GM23338 (cell line): ENCODE measurements around the gene RIPK1. TPM values are rescaled to one million over a fixed set of nuclear protein-coding genes. Genes with fewer than 3 reads are reported as not detected.
"Not testable (repeated sequence)": the region's sequence is repeated elsewhere in the genome, so short reads cannot be mapped to it uniquely, and the experiment has no call there.

Experiments
- ATAC-seq: fragments of 200-7000 bp; cut with Tn5 transposase; 3 replicates; pipeline ENCODE4 v1.9.1; 2020
- DNase-seq: peaks from one replicate; pipeline ENCODE4 v3.0.0-alpha.2; 2015; ENCODE audit warnings: low spot score
- H2AFZ ChIP-seq: fragments of 200-600 bp; sonication (generic); 2 replicates; pipeline ENCODE4 v1.8.0; 2016; ENCODE audit warnings: antibody characterized with exemption, mild to moderate bottlenecking, moderate library complexity
- H3F3A ChIP-seq: fragments of 200-600 bp; sonication (generic); replicated peaks from 2 replicates; pipeline ENCODE4 v1.8.0; 2017; ENCODE audit warnings: antibody characterized with exemption, mixed run types, low read depth
- H3K27ac ChIP-seq: fragments of 200-600 bp; sonication (generic); 2 replicates; pipeline ENCODE4 v1.6.1; 2016; ENCODE audit warnings: low read depth
- H3K27me3 ChIP-seq: fragments of 200-600 bp; sonication (generic); 2 replicates; pipeline ENCODE4 v1.8.0; 2016; ENCODE audit warnings: mild to moderate bottlenecking, mixed run types, moderate library complexity; ENCODE audit not compliant: insufficient read depth
- H3K36me3 ChIP-seq: fragments of 200-600 bp; sonication (generic); 2 replicates; pipeline ENCODE4 v1.8.0; 2016; ENCODE audit warnings: mild to moderate bottlenecking; ENCODE audit not compliant: insufficient read depth
- H3K4me1 ChIP-seq: fragments of 200-600 bp; sonication (generic); 2 replicates; pipeline ENCODE4 v1.8.0; 2016; ENCODE audit warnings: mild to moderate bottlenecking, moderate library complexity; ENCODE audit not compliant: insufficient read depth
- H3K4me2 ChIP-seq: fragments of 200-600 bp; sonication (generic); 2 replicates; pipeline ENCODE4 v1.7.1; 2017; ENCODE audit warnings: mixed run types
- H3K4me3 ChIP-seq: fragments of 200-600 bp; sonication (generic); 2 replicates; pipeline ENCODE4 v1.6.1; 2016; ENCODE audit warnings: mixed run types
- H3K79me2 ChIP-seq: fragments of 200-600 bp; sonication (generic); replicated peaks from 2 replicates; pipeline ENCODE4 v1.8.0; 2017; ENCODE audit warnings: mild to moderate bottlenecking; ENCODE audit not compliant: insufficient read depth
- H3K9me2 ChIP-seq: fragments of 200-600 bp; sonication (generic); 2 replicates; pipeline ENCODE4 v1.8.0; 2017; ENCODE audit not compliant: insufficient read depth
- H4K20me1 ChIP-seq: fragments of 200-600 bp; sonication (generic); replicated peaks from 2 replicates; pipeline ENCODE4 v1.8.0; 2017; ENCODE audit warnings: mild to moderate bottlenecking; ENCODE audit not compliant: insufficient read depth
- H3K27ac Mint-ChIP-seq: 2 replicates; pipeline ENCODE4 v1.8.0; 2020; ENCODE audit warnings: inconsistent platforms, mild to moderate bottlenecking, moderate library complexity, mixed read lengths
- H3K27me3 Mint-ChIP-seq: 3 replicates; pipeline ENCODE4 v1.8.0; 2022; ENCODE audit warnings: low read depth, mild to moderate bottlenecking, moderate library complexity, mixed read lengths, inconsistent platforms; ENCODE audit not compliant: insufficient read depth, poor library complexity
- H3K36me3 Mint-ChIP-seq: 3 replicates; pipeline ENCODE4 v1.8.0; 2021; ENCODE audit warnings: low read depth, mild to moderate bottlenecking, inconsistent platforms, moderate library complexity, mixed read lengths
- H3K4me1 Mint-ChIP-seq: 3 replicates; pipeline ENCODE4 v1.8.0; 2020; ENCODE audit warnings: mild to moderate bottlenecking, inconsistent platforms, mixed read lengths
- H3K4me3 Mint-ChIP-seq: 3 replicates; pipeline ENCODE4 v1.8.0; 2021; ENCODE audit warnings: moderate library complexity, mild to moderate bottlenecking, inconsistent platforms, mixed read lengths
- H3K9me3 Mint-ChIP-seq: 3 replicates; pipeline ENCODE4 v1.8.0; 2020; ENCODE audit warnings: moderate library complexity, mild to moderate bottlenecking, inconsistent platforms, mixed read lengths
- CREB1 ChIP-seq: fragments of 250-450 bp; sonication (Bioruptor Pico); IDR thresholded peaks from 2 replicates; pipeline ENCODE4 v1.5.0; 2020; ENCODE audit warnings: low read depth, mild to moderate bottlenecking, moderate library complexity
- EZH2 ChIP-seq: fragments of 200-600 bp; sonication (generic); IDR thresholded peaks from one replicate; pipeline ENCODE4 v1.8.0; 2017; ENCODE audit warnings: antibody characterized with exemption, mild to moderate bottlenecking, low read depth; ENCODE audit not compliant: unreplicated experiment
- EZH2phosphoT487 ChIP-seq: fragments of 200-600 bp; sonication (generic); IDR thresholded peaks from one replicate; pipeline ENCODE4 v1.8.1; 2018; ENCODE audit warnings: antibody characterized with exemption; ENCODE audit not compliant: unreplicated experiment
- NANOG ChIP-seq: IDR thresholded peaks from 2 replicates; pipeline ENCODE4 v1.6.1; 2016; ENCODE audit warnings: antibody characterized with exemption, borderline replicate concordance
- STAT1 ChIP-seq: IDR thresholded peaks from one replicate; pipeline ENCODE4 v1.6.1; 2016; ENCODE audit warnings: antibody characterized with exemption; ENCODE audit not compliant: unreplicated experiment
- ZNF114 ChIP-seq: fragments of 250-450 bp; sonication (Bioruptor Pico); IDR thresholded peaks from 2 replicates; pipeline ENCODE4 v1.5.0; 2020; ENCODE audit warnings: mild to moderate bottlenecking, moderate library complexity
- ZNF331 ChIP-seq: fragments of 250-450 bp; sonication (Bioruptor Pico); IDR thresholded peaks from 2 replicates; pipeline ENCODE4 v1.5.0; 2020; ENCODE audit warnings: low read depth, mild to moderate bottlenecking, moderate library complexity
- polyA plus RNA-seq: library from polyadenylated mRNA; unstranded; fragments of >200 nt; fragmentation: Nextera tagmentation; extraction: Ambion mirVana; gene quantifications from 2 replicates; pipeline ENCODE4 v1.2.1, GENCODE V29; 2016
- total RNA-seq: library from RNA; depleted of rRNA; stranded (reverse); fragments of >200 nt; shearing (Covaris generic); gene quantifications from 2 replicates; pipeline ENCODE4 v1.2.3, GENCODE V29; 2014
- TF ChIP-seq, protein P1 (sequence below): IDR thresholded peaks from one replicate; pipeline ENCODE4 v1.6.1; 2018; ENCODE audit warnings: antibody characterized with exemption; ENCODE audit not compliant: unreplicated experiment
- TF ChIP-seq, protein P2 (sequence below), 2 experiments: fragments of 200-600 bp in 1 of 2; sonication (generic) in 1 of 2; conservative IDR thresholded peaks; 2 replicates each; pipeline versions ENCODE4 v1.5.1 to v1.6.1; 2016 to 2017; ENCODE audit warnings: antibody characterized with exemption in 2 of 2, low read depth in 2 of 2, mild to moderate bottlenecking in 2 of 2, moderate library complexity in 1 of 2
- TF ChIP-seq, protein P3 (sequence below): IDR thresholded peaks from 2 replicates; pipeline ENCODE4 v1.6.1; 2016; ENCODE audit warnings: antibody characterized with exemption

RIPK1 gene
- total and polyA plus RNA-seq, 2 experiments from 2014 or later, result 5.7 to 19.4 TPM

DNA sequence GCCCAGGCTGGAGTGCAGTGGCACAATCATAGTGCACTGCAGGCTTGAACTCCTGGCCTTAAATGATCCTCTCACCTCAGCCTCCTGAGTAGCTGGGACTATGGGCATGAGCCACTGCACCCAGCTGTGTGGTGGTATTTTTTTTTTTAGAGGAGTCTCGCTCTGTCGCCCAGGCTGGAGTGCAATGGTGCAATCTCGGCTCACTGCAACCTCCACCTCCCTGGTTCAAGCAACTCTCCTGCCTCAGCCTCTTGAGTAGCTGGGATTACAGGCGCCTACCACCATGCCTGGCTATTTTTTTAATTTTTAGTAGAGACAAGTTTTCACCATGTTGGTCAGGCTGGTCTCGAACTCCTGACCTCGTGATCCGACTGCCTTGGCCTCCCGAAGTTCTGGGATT is 10.7 kb downstream of the RIPK1 start:
- Histone ChIP-seq H3K4me1 (peaks cover 12% of the 10 kb centered on the region), H3K79me2 (peaks cover 17% of the 10 kb centered on the region), H3F3A (peaks cover 12% of the 10 kb centered on the region), H3K36me3 (peaks cover 36% of the 10 kb centered on the region)
- not testable (repeated sequence) for H3K9me2 ChIP-seq, H3K4me3 ChIP-seq, H2AFZ ChIP-seq, H3K27me3 ChIP-seq, H3K27ac Mint-ChIP-seq, DNase-seq, H3K4me2 ChIP-seq, H4K20me1 ChIP-seq, H3K4me3 Mint-ChIP-seq, ATAC-seq, H3K9me3 Mint-ChIP-seq, H3K27ac ChIP-seq
- H3K27me3 Mint-ChIP-seq, result peaks cover 15% of the 10 kb centered on the region
- H3K36me3 Mint-ChIP-seq, result peaks cover 76% of the 10 kb centered on the region
- H3K4me1 Mint-ChIP-seq, result peaks cover 33% of the 10 kb centered on the region

DNA sequence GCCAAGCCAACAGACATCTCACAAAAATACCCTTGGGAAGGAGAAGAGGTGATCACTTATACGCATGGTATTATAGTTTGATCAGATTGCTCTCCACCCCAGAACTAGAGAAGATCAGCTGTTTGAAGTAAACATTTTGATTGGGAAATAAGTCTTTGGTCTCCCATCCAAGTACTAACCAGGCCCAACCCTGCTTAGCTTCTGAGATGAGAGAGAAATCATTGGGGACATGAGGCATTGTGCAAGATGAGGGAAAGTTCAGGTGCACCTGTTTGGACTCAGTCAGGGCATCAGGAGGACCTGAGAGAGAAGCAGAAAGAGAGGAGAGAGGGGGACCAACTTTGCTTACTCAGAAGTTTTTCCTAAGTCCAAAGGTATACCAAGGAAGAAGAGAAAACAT is 11.4 kb downstream of the RIPK1 start:
- Histone ChIP-seq H2AFZ (no peak overlapping the region), H3K27ac (no peak overlapping the region), H3K79me2 (peaks cover 16% of the 10 kb centered on the region), H3K9me2 (no peaks in the 10 kb centered on the region), H3K4me1 (peaks cover 8% of the 10 kb centered on the region), H3K4me3 (no peak overlapping the region), H3K36me3 (peaks cover 42% of the 10 kb centered on the region), H3F3A (peaks cover 12% of the 10 kb centered on the region), H3K4me2 (no peak overlapping the region), H3K27me3 (no peaks in the 10 kb centered on the region), H4K20me1 (no peaks in the 10 kb centered on the region)
- peaks cover 29% of the 10 kb centered on the region for H3K4me1 Mint-ChIP-seq
- no peak overlapping the region for H3K27ac Mint-ChIP-seq
- H3K4me3 Mint-ChIP-seq, result no peak overlapping the region
- ATAC-seq, result no peak
- no peak for DNase-seq
- peaks cover 14% of the 10 kb centered on the region for H3K27me3 Mint-ChIP-seq
- peaks cover 82% of the 10 kb centered on the region for H3K36me3 Mint-ChIP-seq
- H3K9me3 Mint-ChIP-seq, result peaks cover 16% of the 10 kb centered on the region
- TF ChIP-seq ZNF114 (CRISPR knock-in tag) (no peak), STAT1 (no peak), NANOG (no peak), CREB1 (no peak), EZH2 (no peak), EZH2phosphoT487 (no peak), ZNF331 (no peak)
- TF ChIP-seq, protein P1, sequence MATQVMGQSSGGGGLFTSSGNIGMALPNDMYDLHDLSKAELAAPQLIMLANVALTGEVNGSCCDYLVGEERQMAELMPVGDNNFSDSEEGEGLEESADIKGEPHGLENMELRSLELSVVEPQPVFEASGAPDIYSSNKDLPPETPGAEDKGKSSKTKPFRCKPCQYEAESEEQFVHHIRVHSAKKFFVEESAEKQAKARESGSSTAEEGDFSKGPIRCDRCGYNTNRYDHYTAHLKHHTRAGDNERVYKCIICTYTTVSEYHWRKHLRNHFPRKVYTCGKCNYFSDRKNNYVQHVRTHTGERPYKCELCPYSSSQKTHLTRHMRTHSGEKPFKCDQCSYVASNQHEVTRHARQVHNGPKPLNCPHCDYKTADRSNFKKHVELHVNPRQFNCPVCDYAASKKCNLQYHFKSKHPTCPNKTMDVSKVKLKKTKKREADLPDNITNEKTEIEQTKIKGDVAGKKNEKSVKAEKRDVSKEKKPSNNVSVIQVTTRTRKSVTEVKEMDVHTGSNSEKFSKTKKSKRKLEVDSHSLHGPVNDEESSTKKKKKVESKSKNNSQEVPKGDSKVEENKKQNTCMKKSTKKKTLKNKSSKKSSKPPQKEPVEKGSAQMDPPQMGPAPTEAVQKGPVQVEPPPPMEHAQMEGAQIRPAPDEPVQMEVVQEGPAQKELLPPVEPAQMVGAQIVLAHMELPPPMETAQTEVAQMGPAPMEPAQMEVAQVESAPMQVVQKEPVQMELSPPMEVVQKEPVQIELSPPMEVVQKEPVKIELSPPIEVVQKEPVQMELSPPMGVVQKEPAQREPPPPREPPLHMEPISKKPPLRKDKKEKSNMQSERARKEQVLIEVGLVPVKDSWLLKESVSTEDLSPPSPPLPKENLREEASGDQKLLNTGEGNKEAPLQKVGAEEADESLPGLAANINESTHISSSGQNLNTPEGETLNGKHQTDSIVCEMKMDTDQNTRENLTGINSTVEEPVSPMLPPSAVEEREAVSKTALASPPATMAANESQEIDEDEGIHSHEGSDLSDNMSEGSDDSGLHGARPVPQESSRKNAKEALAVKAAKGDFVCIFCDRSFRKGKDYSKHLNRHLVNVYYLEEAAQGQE, result no peak
- TF ChIP-seq, protein P2, sequence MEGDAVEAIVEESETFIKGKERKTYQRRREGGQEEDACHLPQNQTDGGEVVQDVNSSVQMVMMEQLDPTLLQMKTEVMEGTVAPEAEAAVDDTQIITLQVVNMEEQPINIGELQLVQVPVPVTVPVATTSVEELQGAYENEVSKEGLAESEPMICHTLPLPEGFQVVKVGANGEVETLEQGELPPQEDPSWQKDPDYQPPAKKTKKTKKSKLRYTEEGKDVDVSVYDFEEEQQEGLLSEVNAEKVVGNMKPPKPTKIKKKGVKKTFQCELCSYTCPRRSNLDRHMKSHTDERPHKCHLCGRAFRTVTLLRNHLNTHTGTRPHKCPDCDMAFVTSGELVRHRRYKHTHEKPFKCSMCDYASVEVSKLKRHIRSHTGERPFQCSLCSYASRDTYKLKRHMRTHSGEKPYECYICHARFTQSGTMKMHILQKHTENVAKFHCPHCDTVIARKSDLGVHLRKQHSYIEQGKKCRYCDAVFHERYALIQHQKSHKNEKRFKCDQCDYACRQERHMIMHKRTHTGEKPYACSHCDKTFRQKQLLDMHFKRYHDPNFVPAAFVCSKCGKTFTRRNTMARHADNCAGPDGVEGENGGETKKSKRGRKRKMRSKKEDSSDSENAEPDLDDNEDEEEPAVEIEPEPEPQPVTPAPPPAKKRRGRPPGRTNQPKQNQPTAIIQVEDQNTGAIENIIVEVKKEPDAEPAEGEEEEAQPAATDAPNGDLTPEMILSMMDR (conservative IDR thresholded peaks at IDR 0.05; ENCODE audit: low read depth in 2 of 2), result no peak
- TF ChIP-seq, protein P3, sequence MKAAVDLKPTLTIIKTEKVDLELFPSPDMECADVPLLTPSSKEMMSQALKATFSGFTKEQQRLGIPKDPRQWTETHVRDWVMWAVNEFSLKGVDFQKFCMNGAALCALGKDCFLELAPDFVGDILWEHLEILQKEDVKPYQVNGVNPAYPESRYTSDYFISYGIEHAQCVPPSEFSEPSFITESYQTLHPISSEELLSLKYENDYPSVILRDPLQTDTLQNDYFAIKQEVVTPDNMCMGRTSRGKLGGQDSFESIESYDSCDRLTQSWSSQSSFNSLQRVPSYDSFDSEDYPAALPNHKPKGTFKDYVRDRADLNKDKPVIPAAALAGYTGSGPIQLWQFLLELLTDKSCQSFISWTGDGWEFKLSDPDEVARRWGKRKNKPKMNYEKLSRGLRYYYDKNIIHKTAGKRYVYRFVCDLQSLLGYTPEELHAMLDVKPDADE, result no peak
